GM23338 (cell line): Measurements from ENCODE around the gene KLHL6.

Source experiments
- CREB1 ChIP-seq: fragments of 250-450 bp; sonication (Bioruptor Pico); IDR thresholded peaks from 2 replicates; pipeline ENCODE4 v1.5.0; 2020; ENCODE audit warnings: low read depth, mild to moderate bottlenecking, moderate library complexity
- EZH2 ChIP-seq: fragments of 200-600 bp; sonication (generic); IDR thresholded peaks from one replicate; pipeline ENCODE4 v1.8.0; 2017; ENCODE audit warnings: antibody characterized with exemption, mild to moderate bottlenecking, low read depth; ENCODE audit not compliant: unreplicated experiment
- EZH2phosphoT487 ChIP-seq: fragments of 200-600 bp; sonication (generic); IDR thresholded peaks from one replicate; pipeline ENCODE4 v1.8.1; 2018; ENCODE audit warnings: antibody characterized with exemption; ENCODE audit not compliant: unreplicated experiment
- POLR2AphosphoS5 ChIP-seq: IDR thresholded peaks from 2 replicates; pipeline ENCODE4 v1.6.1; 2016; ENCODE audit warnings: antibody characterized with exemption, low read depth
- ZNF331 ChIP-seq: fragments of 250-450 bp; sonication (Bioruptor Pico); IDR thresholded peaks from 2 replicates; pipeline ENCODE4 v1.5.0; 2020; ENCODE audit warnings: low read depth, mild to moderate bottlenecking, moderate library complexity
- ZNF462 ChIP-seq: fragments of 250-450 bp; sonication (Bioruptor Pico); IDR thresholded peaks from 2 replicates; pipeline ENCODE4 v1.5.0; 2020; ENCODE audit warnings: mild to moderate bottlenecking, moderate library complexity
- TF ChIP-seq, protein P1 (sequence below), 2 experiments: fragments of 200-600 bp in 1 of 2; sonication (generic) in 1 of 2; conservative IDR thresholded peaks; 2 replicates each; pipeline versions ENCODE4 v1.5.1 to v1.6.1; 2016 to 2017; ENCODE audit warnings: antibody characterized with exemption in 2 of 2, low read depth in 2 of 2, mild to moderate bottlenecking in 2 of 2, moderate library complexity in 1 of 2
- TF ChIP-seq, protein P2 (sequence below): IDR thresholded peaks from one replicate; pipeline ENCODE4 v1.6.1; 2018; ENCODE audit warnings: antibody characterized with exemption; ENCODE audit not compliant: unreplicated experiment

DNA sequence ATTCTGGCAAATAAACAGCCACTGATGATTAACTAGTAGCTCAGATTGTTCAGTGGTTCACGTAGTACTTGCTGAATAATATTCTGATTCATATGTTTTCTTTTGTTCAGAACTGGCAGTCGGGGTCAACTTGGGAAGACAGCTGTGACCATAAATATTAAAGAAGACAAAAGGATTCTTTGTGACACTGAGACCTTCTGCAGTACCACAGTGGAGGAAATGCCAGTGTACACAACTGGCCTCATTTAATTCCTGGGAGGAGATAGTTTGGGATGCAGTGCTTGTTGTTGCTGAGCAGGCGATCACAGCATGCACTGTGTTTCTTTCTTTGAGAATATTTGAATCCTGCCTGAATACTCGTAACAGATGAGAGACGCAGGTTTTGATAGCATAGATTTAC lies 100.4 kb downstream of the KLHL6 start:
- TF ChIP-seq, protein P1, sequence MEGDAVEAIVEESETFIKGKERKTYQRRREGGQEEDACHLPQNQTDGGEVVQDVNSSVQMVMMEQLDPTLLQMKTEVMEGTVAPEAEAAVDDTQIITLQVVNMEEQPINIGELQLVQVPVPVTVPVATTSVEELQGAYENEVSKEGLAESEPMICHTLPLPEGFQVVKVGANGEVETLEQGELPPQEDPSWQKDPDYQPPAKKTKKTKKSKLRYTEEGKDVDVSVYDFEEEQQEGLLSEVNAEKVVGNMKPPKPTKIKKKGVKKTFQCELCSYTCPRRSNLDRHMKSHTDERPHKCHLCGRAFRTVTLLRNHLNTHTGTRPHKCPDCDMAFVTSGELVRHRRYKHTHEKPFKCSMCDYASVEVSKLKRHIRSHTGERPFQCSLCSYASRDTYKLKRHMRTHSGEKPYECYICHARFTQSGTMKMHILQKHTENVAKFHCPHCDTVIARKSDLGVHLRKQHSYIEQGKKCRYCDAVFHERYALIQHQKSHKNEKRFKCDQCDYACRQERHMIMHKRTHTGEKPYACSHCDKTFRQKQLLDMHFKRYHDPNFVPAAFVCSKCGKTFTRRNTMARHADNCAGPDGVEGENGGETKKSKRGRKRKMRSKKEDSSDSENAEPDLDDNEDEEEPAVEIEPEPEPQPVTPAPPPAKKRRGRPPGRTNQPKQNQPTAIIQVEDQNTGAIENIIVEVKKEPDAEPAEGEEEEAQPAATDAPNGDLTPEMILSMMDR (conservative IDR thresholded peaks at IDR 0.05; ENCODE audit: low read depth in 2 of 2), result no peak
- TF ChIP-seq CREB1 (CRISPR knock-in tag) (no peak), EZH2 (no peak), POLR2AphosphoS5 (no peak), ZNF331 (no peak), EZH2phosphoT487 (no peak), ZNF462 (CRISPR knock-in tag) (no peak)
- TF ChIP-seq, protein P2, sequence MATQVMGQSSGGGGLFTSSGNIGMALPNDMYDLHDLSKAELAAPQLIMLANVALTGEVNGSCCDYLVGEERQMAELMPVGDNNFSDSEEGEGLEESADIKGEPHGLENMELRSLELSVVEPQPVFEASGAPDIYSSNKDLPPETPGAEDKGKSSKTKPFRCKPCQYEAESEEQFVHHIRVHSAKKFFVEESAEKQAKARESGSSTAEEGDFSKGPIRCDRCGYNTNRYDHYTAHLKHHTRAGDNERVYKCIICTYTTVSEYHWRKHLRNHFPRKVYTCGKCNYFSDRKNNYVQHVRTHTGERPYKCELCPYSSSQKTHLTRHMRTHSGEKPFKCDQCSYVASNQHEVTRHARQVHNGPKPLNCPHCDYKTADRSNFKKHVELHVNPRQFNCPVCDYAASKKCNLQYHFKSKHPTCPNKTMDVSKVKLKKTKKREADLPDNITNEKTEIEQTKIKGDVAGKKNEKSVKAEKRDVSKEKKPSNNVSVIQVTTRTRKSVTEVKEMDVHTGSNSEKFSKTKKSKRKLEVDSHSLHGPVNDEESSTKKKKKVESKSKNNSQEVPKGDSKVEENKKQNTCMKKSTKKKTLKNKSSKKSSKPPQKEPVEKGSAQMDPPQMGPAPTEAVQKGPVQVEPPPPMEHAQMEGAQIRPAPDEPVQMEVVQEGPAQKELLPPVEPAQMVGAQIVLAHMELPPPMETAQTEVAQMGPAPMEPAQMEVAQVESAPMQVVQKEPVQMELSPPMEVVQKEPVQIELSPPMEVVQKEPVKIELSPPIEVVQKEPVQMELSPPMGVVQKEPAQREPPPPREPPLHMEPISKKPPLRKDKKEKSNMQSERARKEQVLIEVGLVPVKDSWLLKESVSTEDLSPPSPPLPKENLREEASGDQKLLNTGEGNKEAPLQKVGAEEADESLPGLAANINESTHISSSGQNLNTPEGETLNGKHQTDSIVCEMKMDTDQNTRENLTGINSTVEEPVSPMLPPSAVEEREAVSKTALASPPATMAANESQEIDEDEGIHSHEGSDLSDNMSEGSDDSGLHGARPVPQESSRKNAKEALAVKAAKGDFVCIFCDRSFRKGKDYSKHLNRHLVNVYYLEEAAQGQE, result no peak
